Mesenteric fat pad (tissue), 1 donor: ENCODE data around the gene DNMT3B. TPM values are rescaled to one million over a fixed set of nuclear protein-coding genes. Genes with fewer than 3 reads are reported as not detected.

Source experiments
- DNase-seq: peaks from one replicate; pipeline ENCODE4 v3.0.0-alpha.2; 2020; ENCODE audit warnings: low spot score
- total RNA-seq: library from RNA; stranded (reverse); fragmentation: NEBNext Ultra II Directional; extraction: Animal tissue kit (Norgen Biotek cat#: 25700); gene quantifications from one replicate; pipeline ENCODE4 v1.2.1, GENCODE V29; 2021
- donor health status: DM: yes; HTN: yes; CAD: no.

DNMT3B gene
- total RNA-seq, 1 donor from 2014 or later, result 0.39 TPM

- DNase-seq, result no peak
These were observed 96.0 kb downstream of the DNMT3B start for GRCh38 chr20:32858189-32858588.

Other genes starting within 250 kb of the DNMT3B start
- gene NOL4L, start 177.1 kb upstream of the DNMT3B start, total RNA-seq, result 21.5 TPM
- not detected for gene C20orf203, start 88.4 kb upstream of the DNMT3B start, total RNA-seq
- 38.0 TPM for gene COMMD7, start 18.9 kb upstream of the DNMT3B start, total RNA-seq
- gene MAPRE1, start 57.6 kb downstream of the DNMT3B start, total RNA-seq, result 107 TPM
- gene EFCAB8, start 96.5 kb downstream of the DNMT3B start, total RNA-seq, result 0.39 TPM
- gene SUN5, start 242.0 kb downstream of the DNMT3B start, total RNA-seq, result not detected
- not detected for gene BPIFB2, start 245.3 kb downstream of the DNMT3B start, total RNA-seq